Left ventricle myocardium inferior (tissue), 1 donor: ENCODE data around the gene SNAPC4. TPM values are rescaled to one million over a fixed set of nuclear protein-coding genes. Genes with fewer than 3 reads are reported as not detected.
A peak's percentile ranks its signal among the peaks of the same experiment; 100 is the strongest.
"Not testable (repeated sequence)": the region's sequence is repeated elsewhere in the genome, so short reads cannot be mapped to it uniquely, and the experiment has no call there.

ENCODE experiments used
- DNase-seq: peaks from one replicate; pipeline ENCODE4 v3.0.0-alpha.2; 2020
- H3K27ac ChIP-seq: fragments of 200-600 bp; replicated peaks from 2 replicates; pipeline ENCODE4 v1.8.0; 2021
- H3K27me3 ChIP-seq: fragments of 200-600 bp; 2 replicates; pipeline ENCODE4 v1.8.0; 2021; ENCODE audit warnings: low read depth
- H3K36me3 ChIP-seq: fragments of 200-600 bp; 2 replicates; pipeline ENCODE4 v1.8.0; 2021
- H3K4me1 ChIP-seq: fragments of 200-600 bp; 2 replicates; pipeline ENCODE4 v1.8.0; 2021
- H3K4me3 ChIP-seq: fragments of 200-600 bp; 2 replicates; pipeline ENCODE4 v1.8.0; 2021; ENCODE audit warnings: mild to moderate bottlenecking, moderate library complexity
- H3K9me3 ChIP-seq: fragments of 200-600 bp; replicated peaks from 2 replicates; pipeline ENCODE4 v1.8.0; 2021
- CTCF ChIP-seq: fragments of 200-600 bp; IDR thresholded peaks from 2 replicates; pipeline ENCODE4 v1.8.0; 2021; ENCODE audit warnings: antibody characterized with exemption, mild to moderate bottlenecking, borderline replicate concordance
- intact Hi-C: fragments of 100-400 bp; cut with micrococcal nuclease; formaldehyde crosslinking; loops from one replicate; pipeline ENCODE4 v1.11.0; 2022
- total RNA-seq: library from RNA; stranded (reverse); fragmentation: NEBNext Ultra II Directional; extraction: Animal tissue kit (Norgen Biotek cat#: 25700); gene quantifications from one replicate; pipeline ENCODE4 v1.2.1, GENCODE V29; 2021
- donor health status: DM: no; HTN: yes; CAD: no; lungs with severe emphysema.

The SNAPC4 gene
- total RNA-seq, 1 donor from 2014 or later = 5.2 TPM

- Histone ChIP-seq H3K27me3 (no peaks in the 10 kb centered on the region), H3K36me3 (peaks cover 60% of the 10 kb centered on the region), H3K4me1 (peaks cover 20% of the 10 kb centered on the region), H3K27ac (no peak overlapping the region), H3K9me3 (no peaks in the 10 kb centered on the region), H3K4me3 (no peak overlapping the region)
- no peak for DNase-seq
- intact Hi-C loops = no loop called here
- no peak for TF ChIP-seq CTCF
Observed at GRCh38 chr9:136431782-136432350, 31.9 kb upstream of the SNAPC4 start.

- peaks cover 63% of the 10 kb centered on the region for H3K36me3 ChIP-seq
- DNase-seq = no peak
- no peak overlapping the region for H3K4me3 ChIP-seq
- TF ChIP-seq CTCF = no peak
- H3K27ac ChIP-seq = peak overlapping the region; percentile 63
- H3K27me3 ChIP-seq = no peaks in the 10 kb centered on the region
- no peaks in the 10 kb centered on the region for H3K9me3 ChIP-seq
- peaks cover 11% of the 10 kb centered on the region for H3K4me1 ChIP-seq
- intact Hi-C loops = no loop called here
Observed at GRCh38 chr9:136430588-136431234, 30.7 kb upstream of the SNAPC4 start.

GRCh38 chr9:136429683-136430491 is 29.9 kb upstream of the SNAPC4 start:
- TF ChIP-seq CTCF = no peak
- DNase-seq = no peak

GRCh38 chr9:136429075-136429628 is 29.2 kb upstream of the SNAPC4 start:
- no peaks in the 10 kb centered on the region for H3K27me3 ChIP-seq
- DNase-seq = no peak
- TF ChIP-seq CTCF = no peak
- peaks cover 62% of the 10 kb centered on the region for H3K36me3 ChIP-seq
- H3K9me3 ChIP-seq = no peaks in the 10 kb centered on the region
- peak overlapping the region; percentile 63 for H3K27ac ChIP-seq
- intact Hi-C loops = no loop called here
- H3K4me3 ChIP-seq = no peak overlapping the region
- H3K4me1 ChIP-seq = peaks cover 8% of the 10 kb centered on the region

More at GRCh38 chr9:136429683-136430491, 29.9 kb upstream of the SNAPC4 start:
- intact Hi-C loops = no loop called here
- Histone ChIP-seq H3K27me3 (no peaks in the 10 kb centered on the region), H3K27ac (peak overlapping the region; percentile 63), H3K4me1 (peaks cover 10% of the 10 kb centered on the region), H3K4me3 (no peak overlapping the region), H3K9me3 (no peaks in the 10 kb centered on the region), H3K36me3 (peaks cover 56% of the 10 kb centered on the region)

- intact Hi-C loops = no loop called here
- H3K27ac ChIP-seq = peak overlapping the region; percentile 12
- H3K9me3 ChIP-seq = no peaks in the 10 kb centered on the region
- DNase-seq = no peak
- H3K36me3 ChIP-seq = peaks cover 67% of the 10 kb centered on the region
- no peak overlapping the region for H3K4me3 ChIP-seq
- no peak for TF ChIP-seq CTCF
- H3K4me1 ChIP-seq = peaks cover 8% of the 10 kb centered on the region
- H3K27me3 ChIP-seq = no peaks in the 10 kb centered on the region
Observed at GRCh38 chr9:136426787-136427186, 26.8 kb upstream of the SNAPC4 start.

GRCh38 chr9:136425367-136425766 is 25.4 kb upstream of the SNAPC4 start:
- H3K27ac ChIP-seq, DNase-seq, H3K27me3 ChIP-seq, H3K4me3 ChIP-seq, H3K9me3 ChIP-seq, intact Hi-C loops, H3K4me1 ChIP-seq: not testable (repeated sequence)
- H3K36me3 ChIP-seq = peaks cover 75% of the 10 kb centered on the region
